Measurements from ENCODE around the gene TTC33.
"Not testable (repeated sequence)": the region's sequence is repeated elsewhere in the genome, so short reads cannot be mapped to it uniquely, and the experiment has no call there.

TTC33 gene

GRCh38 chr5:40791715-40792139 is 36.0 kb upstream of the TTC33 start:
- no peak overlapping the region for H3K27ac ChIP-seq (ENCODE audit: low read length)
- H3K4me3 ChIP-seq (ENCODE audit: low read length), result no peak overlapping the region

GRCh38 chr5:40790947-40791593 is 35.3 kb upstream of the TTC33 start:
- Histone ChIP-seq H3K36me3 (ENCODE audit: control insufficient read depth, low read depth, low read length) (no peaks in the 10 kb centered on the region), H3K9ac (ENCODE audit: low read length) (no peak overlapping the region), H3K4me3 (ENCODE audit: low read length) (no peak overlapping the region), H3K27ac (ENCODE audit: low read length) (no peak overlapping the region), H3K9me3 (ENCODE audit: control insufficient read depth, low read depth, low read length) (no peaks in the 10 kb centered on the region), H3K27me3 (ENCODE audit: control insufficient read depth, insufficient read depth, low read length) (no peaks in the 10 kb centered on the region), H3K4me1 (ENCODE audit: control insufficient read depth, low read depth, low read length) (no peaks in the 10 kb centered on the region)

More at GRCh38 chr5:40791715-40792139, 36.0 kb upstream of the TTC33 start:
- Histone ChIP-seq H3K9me3 (ENCODE audit: control insufficient read depth, low read depth, low read length) (no peaks in the 10 kb centered on the region), H3K9ac (ENCODE audit: low read length) (no peak overlapping the region), H3K27me3 (ENCODE audit: control insufficient read depth, insufficient read depth, low read length) (no peaks in the 10 kb centered on the region), H3K4me1 (ENCODE audit: control insufficient read depth, low read depth, low read length) (peaks cover 5% of the 10 kb centered on the region), H3K36me3 (ENCODE audit: control insufficient read depth, low read depth, low read length) (no peaks in the 10 kb centered on the region)

- H3K9ac ChIP-seq (ENCODE audit: low read length); H3K36me3 ChIP-seq (ENCODE audit: control insufficient read depth, low read depth, low read length); H3K4me1 ChIP-seq (ENCODE audit: control insufficient read depth, low read depth, low read length); H3K27ac ChIP-seq (ENCODE audit: low read length); H3K4me3 ChIP-seq (ENCODE audit: low read length); H3K27me3 ChIP-seq (ENCODE audit: control insufficient read depth, insufficient read depth, low read length); H3K9me3 ChIP-seq (ENCODE audit: control insufficient read depth, low read depth, low read length): not testable (repeated sequence)
These were observed 33.2 kb upstream of the TTC33 start for GRCh38 chr5:40788941-40789340.

- no peaks in the 10 kb centered on the region for H3K9me3 ChIP-seq (ENCODE audit: control insufficient read depth, low read depth, low read length)
These were observed 32.2 kb upstream of the TTC33 start for GRCh38 chr5:40787986-40788385.

GRCh38 chr5:40786664-40787063 is 30.9 kb upstream of the TTC33 start:
- H3K36me3 ChIP-seq (ENCODE audit: control insufficient read depth, low read depth, low read length); H3K9me3 ChIP-seq (ENCODE audit: control insufficient read depth, low read depth, low read length); H3K4me3 ChIP-seq (ENCODE audit: low read length); H3K27me3 ChIP-seq (ENCODE audit: control insufficient read depth, insufficient read depth, low read length); H3K9ac ChIP-seq (ENCODE audit: low read length); H3K4me1 ChIP-seq (ENCODE audit: control insufficient read depth, low read depth, low read length); H3K27ac ChIP-seq (ENCODE audit: low read length): not testable (repeated sequence)

More at GRCh38 chr5:40787986-40788385, 32.2 kb upstream of the TTC33 start:
- Histone ChIP-seq H3K4me3 (ENCODE audit: low read length) (no peak overlapping the region), H3K4me1 (ENCODE audit: control insufficient read depth, low read depth, low read length) (no peaks in the 10 kb centered on the region), H3K9ac (ENCODE audit: low read length) (no peak overlapping the region), H3K36me3 (ENCODE audit: control insufficient read depth, low read depth, low read length) (no peaks in the 10 kb centered on the region), H3K27ac (ENCODE audit: low read length) (no peak overlapping the region), H3K27me3 (ENCODE audit: control insufficient read depth, insufficient read depth, low read length) (no peaks in the 10 kb centered on the region)

- H3K27ac ChIP-seq (ENCODE audit: low read length), result no peak overlapping the region
- no peak overlapping the region for H3K4me3 ChIP-seq (ENCODE audit: low read length)
- H3K9ac ChIP-seq (ENCODE audit: low read length), result no peak overlapping the region
- H3K9me3 ChIP-seq (ENCODE audit: control insufficient read depth, low read depth, low read length), result no peaks in the 10 kb centered on the region
- H3K36me3 ChIP-seq (ENCODE audit: control insufficient read depth, low read depth, low read length), result no peaks in the 10 kb centered on the region
- H3K27me3 ChIP-seq (ENCODE audit: control insufficient read depth, insufficient read depth, low read length), result no peaks in the 10 kb centered on the region
- no peaks in the 10 kb centered on the region for H3K4me1 ChIP-seq (ENCODE audit: control insufficient read depth, low read depth, low read length)
These were observed 29.2 kb upstream of the TTC33 start for GRCh38 chr5:40784916-40785315.

- Histone ChIP-seq H3K27me3 (ENCODE audit: control insufficient read depth, insufficient read depth, low read length) (no peaks in the 10 kb centered on the region), H3K27ac (ENCODE audit: low read length) (no peak overlapping the region), H3K36me3 (ENCODE audit: control insufficient read depth, low read depth, low read length) (no peaks in the 10 kb centered on the region), H3K9ac (ENCODE audit: low read length) (no peak overlapping the region), H3K4me3 (ENCODE audit: low read length) (no peak overlapping the region), H3K4me1 (ENCODE audit: control insufficient read depth, low read depth, low read length) (no peaks in the 10 kb centered on the region), H3K9me3 (ENCODE audit: control insufficient read depth, low read depth, low read length) (no peaks in the 10 kb centered on the region)
These were observed 28.4 kb upstream of the TTC33 start for GRCh38 chr5:40784027-40784653.

- Histone ChIP-seq H3K9me3 (ENCODE audit: control insufficient read depth, low read depth, low read length) (no peaks in the 10 kb centered on the region), H3K9ac (ENCODE audit: low read length) (no peak overlapping the region), H3K4me3 (ENCODE audit: low read length) (no peak overlapping the region), H3K4me1 (ENCODE audit: control insufficient read depth, low read depth, low read length) (no peaks in the 10 kb centered on the region), H3K27ac (ENCODE audit: low read length) (no peak overlapping the region), H3K27me3 (ENCODE audit: control insufficient read depth, insufficient read depth, low read length) (no peaks in the 10 kb centered on the region), H3K36me3 (ENCODE audit: control insufficient read depth, low read depth, low read length) (no peaks in the 10 kb centered on the region)
These were observed 26.2 kb upstream of the TTC33 start for GRCh38 chr5:40781843-40782409.

- Histone ChIP-seq H3K27ac (ENCODE audit: low read length) (no peak overlapping the region), H3K4me3 (ENCODE audit: low read length) (no peak overlapping the region), H3K9me3 (ENCODE audit: control insufficient read depth, low read depth, low read length) (no peaks in the 10 kb centered on the region), H3K9ac (ENCODE audit: low read length) (no peak overlapping the region), H3K27me3 (ENCODE audit: control insufficient read depth, insufficient read depth, low read length) (no peaks in the 10 kb centered on the region), H3K4me1 (ENCODE audit: control insufficient read depth, low read depth, low read length) (no peaks in the 10 kb centered on the region), H3K36me3 (ENCODE audit: control insufficient read depth, low read depth, low read length) (peaks cover 10% of the 10 kb centered on the region)
These were observed 25.1 kb upstream of the TTC33 start for GRCh38 chr5:40780858-40781257.

- Histone ChIP-seq H3K27me3 (ENCODE audit: control insufficient read depth, insufficient read depth, low read length) (no peaks in the 10 kb centered on the region), H3K4me1 (ENCODE audit: control insufficient read depth, low read depth, low read length) (no peaks in the 10 kb centered on the region), H3K9me3 (ENCODE audit: control insufficient read depth, low read depth, low read length) (no peaks in the 10 kb centered on the region), H3K9ac (ENCODE audit: low read length) (no peak overlapping the region), H3K36me3 (ENCODE audit: control insufficient read depth, low read depth, low read length) (peaks cover 16% of the 10 kb centered on the region), H3K27ac (ENCODE audit: low read length) (no peak overlapping the region), H3K4me3 (ENCODE audit: low read length) (no peak overlapping the region)
These were observed 24.4 kb upstream of the TTC33 start for GRCh38 chr5:40780199-40780598.

GRCh38 chr5:40779561-40779960 is 23.8 kb upstream of the TTC33 start:
- H3K9ac ChIP-seq (ENCODE audit: low read length), result no peak overlapping the region
- H3K9me3 ChIP-seq (ENCODE audit: control insufficient read depth, low read depth, low read length), result no peaks in the 10 kb centered on the region
- H3K27ac ChIP-seq (ENCODE audit: low read length), result no peak overlapping the region
- no peaks in the 10 kb centered on the region for H3K4me1 ChIP-seq (ENCODE audit: control insufficient read depth, low read depth, low read length)
- peaks cover 19% of the 10 kb centered on the region for H3K36me3 ChIP-seq (ENCODE audit: control insufficient read depth, low read depth, low read length)
- H3K27me3 ChIP-seq (ENCODE audit: control insufficient read depth, insufficient read depth, low read length), result no peaks in the 10 kb centered on the region
- no peak overlapping the region for H3K4me3 ChIP-seq (ENCODE audit: low read length)

GRCh38 chr5:40778133-40778532 is 22.4 kb upstream of the TTC33 start:
- H3K4me3 ChIP-seq (ENCODE audit: low read length), result no peak overlapping the region
- no peak overlapping the region for H3K27ac ChIP-seq (ENCODE audit: low read length)
- H3K9ac ChIP-seq (ENCODE audit: low read length), result no peak overlapping the region
- no peaks in the 10 kb centered on the region for H3K9me3 ChIP-seq (ENCODE audit: control insufficient read depth, low read depth, low read length)
- peaks cover 22% of the 10 kb centered on the region for H3K36me3 ChIP-seq (ENCODE audit: control insufficient read depth, low read depth, low read length)
- no peaks in the 10 kb centered on the region for H3K4me1 ChIP-seq (ENCODE audit: control insufficient read depth, low read depth, low read length)
- H3K27me3 ChIP-seq (ENCODE audit: control insufficient read depth, insufficient read depth, low read length), result no peaks in the 10 kb centered on the region
